HG02943 (cell line): Measurements from ENCODE around the gene MXRA7.
"Not testable (repeated sequence)": the region's sequence is repeated elsewhere in the genome, so short reads cannot be mapped to it uniquely, and the experiment has no call there.

Source experiments
- ATAC-seq: cut with Tn5 transposase; IDR thresholded peaks from one replicate; pipeline ENCODE4 v1.9.1; 2021; ENCODE audit warnings: mild to moderate bottlenecking, low read depth, moderate library complexity; ENCODE audit not compliant: unreplicated experiment

MXRA7 gene

DNA sequence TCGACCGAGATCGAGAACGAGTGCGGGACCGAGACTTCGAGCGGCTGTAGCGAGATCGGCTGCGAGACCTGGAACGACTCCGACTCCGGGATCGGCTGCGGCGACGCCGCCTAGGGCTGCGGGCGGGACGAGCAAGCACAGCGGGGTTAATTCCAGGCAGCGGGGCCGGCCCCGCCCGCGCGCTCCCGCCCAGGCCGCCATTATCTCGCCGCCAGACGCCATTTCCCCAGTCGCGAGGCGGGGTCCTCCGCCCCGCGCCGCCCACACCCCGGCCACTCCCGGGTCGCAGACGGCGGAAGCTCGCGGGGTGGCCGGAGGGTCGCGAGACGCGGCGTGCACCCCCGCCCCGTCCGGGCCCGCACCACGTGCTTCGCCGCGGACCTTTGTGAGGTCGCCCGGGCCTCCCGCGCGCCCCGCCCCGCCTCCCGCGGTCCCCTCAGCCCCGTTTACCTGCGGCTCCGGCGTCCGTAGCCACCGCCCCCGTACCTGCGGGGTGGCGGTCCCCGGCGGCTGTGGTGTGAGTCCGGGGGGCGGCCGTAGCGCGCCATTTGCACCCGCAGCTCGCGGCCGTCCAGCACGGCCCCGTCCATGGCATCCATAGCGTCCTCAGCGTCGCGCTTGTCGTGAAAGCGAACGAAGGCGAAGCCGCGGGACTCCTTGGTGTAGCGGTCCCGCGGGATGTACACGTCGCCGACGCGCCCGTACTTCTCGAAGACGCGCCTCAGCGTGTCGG is 25.8 kb upstream of the MXRA7 start:
- peak; percentile 1 for ATAC-seq

GRCh38 chr17:76735586-76736348 is 25.0 kb upstream of the MXRA7 start:
- no peak for ATAC-seq

DNA sequence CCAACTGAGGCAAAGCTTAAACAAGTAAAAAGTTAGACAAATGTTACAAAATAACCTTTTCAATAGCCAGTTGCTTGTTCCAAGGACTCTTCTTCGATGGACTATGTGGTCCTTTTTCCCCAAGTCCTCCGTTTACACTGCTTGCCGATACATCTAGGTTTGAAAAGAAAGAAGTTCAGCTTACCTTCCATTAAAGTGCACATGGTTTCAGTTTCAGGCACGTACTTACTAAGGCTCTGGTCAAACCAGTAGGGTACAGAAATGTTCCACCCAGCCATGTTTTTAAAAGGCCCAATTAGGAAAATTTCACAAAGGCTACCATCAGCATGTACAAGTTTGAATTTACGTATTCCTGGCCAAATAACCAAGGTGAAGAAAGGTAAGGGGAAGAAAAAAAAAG is 24.2 kb upstream of the MXRA7 start:
- no peak for ATAC-seq

DNA sequence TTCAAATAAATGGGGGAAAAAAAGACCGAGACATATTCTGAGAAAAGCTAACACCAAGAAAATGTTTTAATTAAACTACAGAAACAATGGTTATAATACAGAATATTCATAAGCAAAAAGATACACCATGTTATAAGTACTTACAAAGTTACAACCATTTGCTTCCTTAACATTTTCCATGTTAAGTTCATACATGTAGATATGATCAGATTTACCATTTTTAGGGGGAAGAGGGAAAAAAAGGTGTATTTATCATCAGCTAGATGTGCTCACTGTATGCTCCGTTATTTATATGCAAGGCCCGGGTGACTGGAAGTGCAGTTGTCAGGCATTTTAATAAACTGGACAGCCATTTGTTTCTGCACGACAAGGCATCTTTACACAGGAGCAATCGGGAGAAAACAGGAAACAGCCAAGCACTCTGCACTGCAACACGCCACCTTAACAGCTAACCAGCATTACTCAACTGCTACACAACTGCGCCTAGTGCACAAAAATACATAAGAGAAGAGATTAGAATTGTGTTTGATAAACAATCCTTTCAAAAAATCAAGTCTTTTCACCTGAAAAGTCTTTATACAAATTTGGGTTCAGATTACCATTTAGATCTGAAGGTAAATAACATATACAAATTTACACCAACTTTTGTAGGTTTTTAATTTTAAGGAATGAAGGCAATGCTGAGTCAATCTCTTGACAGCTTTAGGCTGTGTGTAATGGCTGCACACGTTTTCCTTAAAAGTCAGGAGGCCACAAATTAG is 23.5 kb upstream of the MXRA7 start:
- ATAC-seq: no peak

DNA sequence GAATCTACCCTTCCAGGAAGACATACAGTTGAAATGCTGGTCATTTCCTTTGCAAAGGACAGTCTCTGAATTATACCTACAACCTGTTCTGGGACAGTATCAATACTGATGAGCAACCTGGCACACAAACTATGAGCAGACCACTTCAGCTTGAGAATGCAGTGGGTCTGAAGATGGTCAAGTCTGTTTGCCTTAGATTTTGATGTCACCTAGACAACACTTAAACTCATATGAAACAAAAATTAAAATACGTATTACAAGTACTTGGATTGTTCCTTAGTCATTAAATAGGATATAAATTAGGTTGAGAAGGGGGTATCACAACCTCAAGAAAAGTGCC is 22.8 kb upstream of the MXRA7 start:
- no peak for ATAC-seq

DNA sequence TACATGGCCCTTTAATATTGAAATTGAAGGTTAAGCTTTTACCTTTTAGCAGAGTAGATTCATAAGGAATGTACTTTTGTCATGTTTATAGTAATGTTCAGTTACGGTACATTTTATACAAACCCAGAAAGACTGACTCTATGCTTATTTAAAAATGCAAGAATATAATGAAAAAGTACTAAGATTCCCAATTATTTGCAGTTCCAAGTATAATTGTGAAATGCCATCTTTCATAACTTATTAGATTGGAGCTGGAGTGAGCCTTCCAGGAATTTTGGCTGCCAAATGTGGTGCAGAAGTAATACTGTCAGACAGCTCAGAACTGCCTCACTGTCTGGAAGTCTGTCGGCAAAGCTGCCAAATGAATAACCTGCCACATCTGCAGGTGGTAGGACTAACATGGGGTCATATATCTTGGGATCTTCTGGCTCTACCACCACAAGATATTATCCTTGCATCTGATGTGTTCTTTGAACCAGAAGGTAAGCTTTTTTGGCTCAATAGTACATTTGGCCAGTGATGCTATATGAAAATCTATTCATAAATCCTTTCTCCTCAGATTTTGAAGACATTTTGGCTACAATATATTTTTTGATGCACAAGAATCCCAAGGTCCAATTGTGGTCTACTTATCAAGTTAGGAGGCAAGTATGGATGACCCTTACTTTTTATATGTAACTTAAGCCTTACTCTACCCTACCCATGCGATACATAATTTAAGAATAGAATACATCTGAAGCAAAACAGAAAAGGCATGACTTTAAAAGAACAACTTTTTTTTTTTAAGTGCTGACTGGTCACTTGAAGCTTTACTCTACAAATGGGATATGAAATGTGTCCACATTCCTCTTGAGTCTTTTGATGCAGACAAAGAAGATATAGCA is 22.2 kb upstream of the MXRA7 start:
- ATAC-seq: no peak

GRCh38 chr17:76731800-76732733 is 21.3 kb upstream of the MXRA7 start:
- not testable (repeated sequence) for ATAC-seq

- ATAC-seq: no peak
Observed at GRCh38 chr17:76727745-76728456, 17.1 kb upstream of the MXRA7 start.

GRCh38 chr17:76726776-76727718 is 16.3 kb upstream of the MXRA7 start, which contains the start of gene METTL23:
Gene METTL23, plus strand, starts transcription at chr17:76726839. Its CDS starts 2,872 bp downstream, at chr17:76729711.
- ATAC-seq: peak; percentile 40

DNA sequence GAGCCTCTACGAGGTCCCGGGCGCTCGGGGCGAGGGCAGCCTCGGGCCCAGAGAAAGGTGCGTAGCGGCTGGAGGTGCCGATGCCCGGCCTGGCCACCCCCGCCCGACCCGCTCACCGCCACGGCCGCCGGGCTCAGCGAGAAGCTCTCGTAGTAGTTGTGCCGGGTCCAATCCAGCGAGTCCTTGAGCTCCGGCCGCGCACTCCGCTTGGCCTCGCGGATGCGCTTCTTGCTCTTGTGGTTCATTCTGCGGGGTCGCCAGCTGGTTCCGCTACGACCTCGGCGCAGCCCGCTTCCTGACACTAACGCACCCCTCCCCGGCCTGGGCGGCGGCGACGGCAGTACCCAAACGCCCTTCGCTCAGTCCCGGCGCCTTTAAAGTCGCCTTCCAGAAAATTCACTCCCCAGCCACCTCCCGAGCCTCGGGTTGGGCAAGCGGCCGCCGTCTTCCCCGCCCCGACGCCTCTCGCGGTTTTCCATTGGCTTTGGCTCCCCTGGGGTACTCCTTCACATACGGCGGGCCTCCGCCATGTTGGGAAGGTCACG is 15.5 kb upstream of the MXRA7 start, which contains the start of gene JMJD6:
Gene JMJD6 (minus strand): TSS at position 376 of the 545 bp plus-strand sequence. CDS start 131 bp downstream, at position 245.
- peak; percentile 81 for ATAC-seq

- peak; percentile 25 for ATAC-seq
Observed at GRCh38 chr17:76725580-76726230, 14.9 kb upstream of the MXRA7 start.

DNA sequence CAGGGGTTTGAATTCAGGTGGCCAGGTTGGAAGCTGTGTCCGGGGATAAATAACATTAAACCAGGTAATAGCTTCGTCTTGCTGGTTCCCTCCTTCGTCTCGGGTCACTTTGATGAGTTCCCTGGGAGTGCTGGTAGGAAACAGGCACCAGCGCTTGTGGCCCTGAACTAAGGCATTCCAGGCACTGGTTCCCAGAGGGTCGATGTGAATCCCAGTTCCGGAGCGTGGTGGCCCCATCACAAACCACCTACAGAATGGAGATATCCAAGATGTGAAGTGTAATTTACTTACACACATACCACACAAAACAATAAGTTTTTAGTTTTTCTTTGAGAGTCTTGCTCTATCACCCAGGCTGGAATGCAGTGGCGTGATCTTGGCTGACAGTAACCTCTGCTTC is 13.0 kb upstream of the MXRA7 start:
- no peak for ATAC-seq

GRCh38 chr17:76722977-76723376 is 12.2 kb upstream of the MXRA7 start:
- ATAC-seq: not testable (repeated sequence)

DNA sequence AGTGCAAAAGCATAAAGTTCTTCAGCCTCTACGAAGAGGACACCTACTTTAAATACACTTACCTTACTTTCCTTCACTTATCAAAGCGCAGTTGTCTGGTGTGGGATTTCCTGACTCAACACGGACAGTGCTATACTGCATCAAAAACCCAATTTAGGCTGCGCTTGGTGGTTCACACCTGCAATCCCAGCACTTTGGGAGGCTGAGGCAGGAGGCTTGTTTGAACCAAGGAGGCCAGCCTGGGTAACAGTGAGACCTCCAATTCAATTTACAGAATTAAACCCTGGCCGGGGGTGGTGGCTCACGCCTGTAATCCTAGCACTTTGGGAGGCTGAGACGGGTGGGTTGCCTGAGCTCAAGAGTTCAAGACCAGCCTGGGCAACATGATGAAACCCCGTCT is 11.5 kb upstream of the MXRA7 start:
- ATAC-seq: no peak

- ATAC-seq: no peak
Observed at GRCh38 chr17:76721463-76721862, 10.7 kb upstream of the MXRA7 start.

DNA sequence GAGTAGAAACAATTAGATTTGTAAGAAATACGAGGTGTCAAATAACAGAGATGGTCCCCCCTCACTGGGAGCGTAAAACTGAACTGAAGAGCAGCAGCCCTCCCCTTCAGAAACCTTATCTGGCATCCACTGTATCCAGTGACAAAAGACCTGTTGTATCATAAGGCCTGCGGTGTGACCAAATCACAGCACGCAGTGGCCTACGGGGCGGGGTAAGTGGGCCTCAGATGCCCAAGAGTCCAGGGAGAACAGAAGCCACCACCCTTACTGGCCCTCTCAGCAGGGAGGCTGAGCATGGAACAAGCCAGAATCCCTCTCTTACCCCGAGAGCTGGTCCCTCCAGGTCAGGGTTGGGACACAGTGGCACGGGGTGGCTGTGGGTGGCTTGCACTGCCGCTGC is 10.2 kb upstream of the MXRA7 start:
- no peak for ATAC-seq

GRCh38 chr17:76720211-76720610 is 9.4 kb upstream of the MXRA7 start:
- ATAC-seq: no peak
